Tibial artery (tissue), 4 donors: ENCODE data around the gene ABCC2.

Source experiments
- DNase-seq, 2 donors: peaks; one replicate each; pipeline ENCODE4 v3.0.0-alpha.2; 2019
- H3K27ac ChIP-seq, 2 donors: fragments of 200-600 bp; sonication (generic) in 1 of 2; 1 replicate in 1 of 2; 2 replicates in 1 of 2; pipeline ENCODE4 v1.5.1; 2018 to 2019; ENCODE audit warnings: mild to moderate bottlenecking in 1 of 2
- H3K27me3 ChIP-seq, 2 donors: fragments of 200-600 bp; sonication (generic) in 1 of 2; one replicate each; pipeline versions ENCODE4 v1.5.1 to v1.6.0; 2016 to 2019
- H3K36me3 ChIP-seq, 3 donors: fragments of 200-600 bp; sonication (generic) in 2 of 3; one replicate each; pipeline ENCODE4 v1.5.1; 2016 to 2019; ENCODE audit warnings: mild to moderate bottlenecking in 2 of 3
- H3K4me1 ChIP-seq, 4 donors: fragments of 200-600 bp; sonication (generic) in 2 of 4; 1 replicate in 3 of 4; 2 replicates in 1 of 4; pipeline ENCODE4 v1.5.1; 2016 to 2019
- H3K4me3 ChIP-seq, 2 donors: fragments of 200-600 bp; sonication (generic) in 1 of 2; 1 replicate in 1 of 2; 2 replicates in 1 of 2; pipeline ENCODE4 v1.5.1; 2018 to 2019; ENCODE audit warnings: mild to moderate bottlenecking in 2 of 2
- H3K9me3 ChIP-seq, 3 donors: fragments of 200-600 bp; sonication (generic) in 1 of 3; one replicate each; pipeline ENCODE4 v1.5.1; 2016 to 2019
- intact Hi-C: fragments of 100-400 bp; cut with DNase I; formaldehyde crosslinking; loops from one replicate; pipeline ENCODE4 v1.15.0; 2023; ENCODE audit warnings: low total_unique reads
- TF ChIP-seq, protein P1 (sequence below), 2 experiments: fragments of 200-600 bp in 1 of 2; fragments of 450-650 bp in 1 of 2; IDR thresholded peaks; one replicate each; pipeline ENCODE4 v1.5.1; 2017 to 2019; ENCODE audit warnings: antibody characterized with exemption in 2 of 2, mild to moderate bottlenecking in 1 of 2, moderate library complexity in 1 of 2

ABCC2 gene

DNA sequence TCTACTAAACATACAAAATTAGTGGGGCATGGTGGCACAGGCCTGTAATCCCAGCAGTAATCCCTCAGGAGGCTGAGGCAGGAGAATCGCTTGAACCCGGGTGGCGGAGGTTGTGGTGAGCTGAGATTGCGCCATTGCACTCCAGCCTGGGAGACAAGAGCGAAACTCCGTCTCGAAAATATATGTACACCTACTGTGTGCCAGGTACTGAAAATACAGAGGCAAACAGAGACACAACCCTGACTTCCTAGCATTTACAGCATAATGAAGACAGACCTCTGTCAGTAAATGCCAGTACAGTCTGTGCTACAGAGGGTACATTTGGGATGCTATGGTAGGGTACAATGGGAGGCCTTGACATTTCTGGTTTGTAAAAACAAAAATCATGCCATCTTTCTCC lies 66.6 kb downstream of the ABCC2 start:
- TF ChIP-seq, protein P1, sequence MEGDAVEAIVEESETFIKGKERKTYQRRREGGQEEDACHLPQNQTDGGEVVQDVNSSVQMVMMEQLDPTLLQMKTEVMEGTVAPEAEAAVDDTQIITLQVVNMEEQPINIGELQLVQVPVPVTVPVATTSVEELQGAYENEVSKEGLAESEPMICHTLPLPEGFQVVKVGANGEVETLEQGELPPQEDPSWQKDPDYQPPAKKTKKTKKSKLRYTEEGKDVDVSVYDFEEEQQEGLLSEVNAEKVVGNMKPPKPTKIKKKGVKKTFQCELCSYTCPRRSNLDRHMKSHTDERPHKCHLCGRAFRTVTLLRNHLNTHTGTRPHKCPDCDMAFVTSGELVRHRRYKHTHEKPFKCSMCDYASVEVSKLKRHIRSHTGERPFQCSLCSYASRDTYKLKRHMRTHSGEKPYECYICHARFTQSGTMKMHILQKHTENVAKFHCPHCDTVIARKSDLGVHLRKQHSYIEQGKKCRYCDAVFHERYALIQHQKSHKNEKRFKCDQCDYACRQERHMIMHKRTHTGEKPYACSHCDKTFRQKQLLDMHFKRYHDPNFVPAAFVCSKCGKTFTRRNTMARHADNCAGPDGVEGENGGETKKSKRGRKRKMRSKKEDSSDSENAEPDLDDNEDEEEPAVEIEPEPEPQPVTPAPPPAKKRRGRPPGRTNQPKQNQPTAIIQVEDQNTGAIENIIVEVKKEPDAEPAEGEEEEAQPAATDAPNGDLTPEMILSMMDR (IDR thresholded peaks at IDR 0.05), result no peak
- Histone ChIP-seq H3K27ac (no peak overlapping the region), H3K9me3 (no peaks in the 10 kb centered on the region), H3K4me3 (no peak overlapping the region), H3K36me3 (no peaks in the 10 kb centered on the region), H3K27me3 (no peaks in the 10 kb centered on the region), H3K4me1 (peaks cover 0 to 7% (median 4%) of the 10 kb centered on the region in 4 donors)
- intact Hi-C loops, result no loop called here
- DNase-seq, result no peak

DNA sequence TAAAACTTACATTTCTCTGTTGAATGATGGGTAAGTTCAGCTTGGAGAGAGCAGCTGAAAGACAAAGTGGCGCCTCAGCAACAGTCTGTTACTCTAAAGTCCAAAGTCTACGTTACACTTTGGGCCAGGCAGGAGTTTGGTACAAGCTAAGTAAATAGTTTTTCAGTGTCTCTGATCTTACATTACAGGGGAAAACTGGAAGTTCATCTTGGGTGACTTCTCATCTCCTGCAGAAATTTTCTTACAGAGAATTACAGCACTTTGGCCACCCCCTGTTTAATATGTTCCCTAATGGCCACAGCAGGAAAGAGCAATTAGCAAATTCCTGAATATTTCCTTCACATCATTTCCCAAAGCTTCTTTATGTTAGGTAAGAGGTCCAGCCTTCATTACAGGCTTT lies 67.1 kb downstream of the ABCC2 start:
- Histone ChIP-seq H3K4me1 (peaks cover 0 to 7% (median 4%) of the 10 kb centered on the region in 4 donors), H3K27ac (no peak overlapping the region), H3K27me3 (no peaks in the 10 kb centered on the region), H3K4me3 (no peak overlapping the region), H3K36me3 (no peaks in the 10 kb centered on the region), H3K9me3 (no peaks in the 10 kb centered on the region)
- TF ChIP-seq, protein P1 (IDR thresholded peaks at IDR 0.05), result no peak
- intact Hi-C loops, result no loop called here
- DNase-seq, result no peak

DNA sequence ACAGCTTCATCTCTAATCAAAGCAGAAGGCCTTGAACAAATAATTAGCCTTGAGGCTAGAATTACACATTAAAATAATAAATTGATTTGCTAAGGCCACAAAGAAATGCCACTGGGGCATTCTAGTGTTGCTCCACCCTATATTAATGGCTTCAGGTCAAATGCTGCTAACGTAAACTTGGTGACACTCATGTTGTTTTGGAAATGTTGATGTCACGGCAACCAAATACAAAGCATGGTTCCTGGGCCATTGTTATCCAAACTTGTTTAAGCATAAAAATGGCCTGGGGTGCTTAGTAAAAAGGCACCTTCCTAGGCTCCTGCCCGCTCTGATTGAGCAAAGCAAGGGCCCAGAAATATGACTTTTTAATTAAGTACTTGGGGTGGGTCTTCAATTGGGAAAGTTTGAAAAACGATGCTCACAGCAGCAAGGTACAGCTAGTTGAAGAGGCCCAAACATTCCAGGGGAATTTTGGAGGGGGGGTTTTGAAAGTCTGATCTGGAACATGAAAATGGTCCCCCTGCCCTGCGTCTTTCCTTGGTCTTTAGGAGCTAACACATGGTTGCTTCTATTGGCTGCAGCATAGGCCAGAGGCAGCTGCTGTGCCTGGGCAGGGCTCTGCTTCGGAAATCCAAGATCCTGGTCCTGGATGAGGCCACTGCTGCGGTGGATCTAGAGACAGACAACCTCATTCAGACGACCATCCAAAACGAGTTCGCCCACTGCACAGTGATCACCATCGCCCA lies 67.8 kb downstream of the ABCC2 start:
- intact Hi-C loops, result no loop called here
- DNase-seq, result no peak
- H3K27ac ChIP-seq, result no peak overlapping the region
- H3K9me3 ChIP-seq, result no peaks in the 10 kb centered on the region
- no peaks in the 10 kb centered on the region for H3K27me3 ChIP-seq
- TF ChIP-seq, protein P1 (IDR thresholded peaks at IDR 0.05), result no peak
- H3K4me1 ChIP-seq, result peaks cover 0 to 7% (median 4%) of the 10 kb centered on the region in 4 donors
- no peak overlapping the region for H3K4me3 ChIP-seq
- no peaks in the 10 kb centered on the region for H3K36me3 ChIP-seq

DNA sequence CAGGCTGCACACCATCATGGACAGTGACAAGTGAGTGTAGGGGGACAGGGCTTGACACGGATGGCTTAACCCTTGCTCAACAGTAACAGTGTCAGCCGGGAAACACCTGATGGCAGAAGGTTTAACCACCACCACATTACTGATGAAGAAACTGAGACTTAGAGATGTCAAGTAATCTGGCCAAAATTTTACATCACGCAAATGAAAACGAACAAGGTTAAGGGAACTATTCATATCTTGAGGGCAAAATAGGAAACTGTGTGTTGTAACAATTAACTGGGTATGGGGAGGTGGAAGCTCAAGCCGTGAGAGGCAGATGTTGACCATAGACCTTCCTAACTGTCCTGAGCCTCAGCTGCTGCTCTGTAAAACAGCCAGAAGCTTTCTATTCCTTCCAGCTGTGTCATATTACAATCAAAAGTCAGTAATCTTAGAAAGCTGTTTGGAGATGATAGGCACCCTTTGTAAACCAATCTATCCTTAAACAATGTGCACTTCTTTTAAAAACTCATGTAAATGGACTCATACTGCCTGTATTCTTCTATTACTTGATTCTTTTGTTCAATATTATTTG lies 68.4 kb downstream of the ABCC2 start:
- H3K36me3 ChIP-seq, result no peaks in the 10 kb centered on the region
- H3K4me1 ChIP-seq, result peaks cover 0 to 7% (median 4%) of the 10 kb centered on the region in 4 donors
- TF ChIP-seq, protein P1 (IDR thresholded peaks at IDR 0.05), result no peak
- no peaks in the 10 kb centered on the region for H3K27me3 ChIP-seq
- H3K4me3 ChIP-seq, result no peak overlapping the region
- H3K27ac ChIP-seq, result no peak overlapping the region
- DNase-seq, result no peak
- intact Hi-C loops, result no loop called here
- no peaks in the 10 kb centered on the region for H3K9me3 ChIP-seq

DNA sequence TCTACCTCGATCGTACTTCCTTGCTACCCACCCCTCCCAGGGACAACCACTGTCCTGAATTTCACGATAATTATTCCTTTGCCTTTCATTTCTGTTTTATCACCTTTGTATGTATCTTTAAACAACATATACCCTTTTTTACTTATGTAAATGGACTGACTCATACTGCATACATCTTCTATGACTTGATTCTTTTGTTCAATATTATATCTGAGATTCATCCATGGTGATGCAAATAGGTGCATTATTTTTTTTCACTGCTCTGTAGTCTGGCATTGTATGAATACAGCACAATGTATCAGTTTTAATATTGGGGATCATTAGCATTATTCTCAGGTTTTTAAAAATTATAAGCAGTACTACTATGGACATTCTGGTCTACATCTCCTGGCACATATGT lies 69.4 kb downstream of the ABCC2 start:
- DNase-seq, result no peak
- no peak overlapping the region for H3K4me3 ChIP-seq
- no peaks in the 10 kb centered on the region for H3K36me3 ChIP-seq
- H3K27me3 ChIP-seq, result no peaks in the 10 kb centered on the region
- no peak overlapping the region for H3K27ac ChIP-seq
- intact Hi-C loops, result no loop called here
- TF ChIP-seq, protein P1 (IDR thresholded peaks at IDR 0.05), result no peak
- H3K4me1 ChIP-seq, result no peaks in the 10 kb centered on the region
- no peaks in the 10 kb centered on the region for H3K9me3 ChIP-seq
